Esophagus muscularis mucosa (tissue), 3 donors: ENCODE results near the gene PRSS3.

Source experiments
- POLR2A ChIP-seq: fragments of 450-650 bp; IDR thresholded peaks from one replicate; pipeline ENCODE4 v1.6.1; 2017; ENCODE audit warnings: antibody characterized with exemption, moderate library complexity, mild to moderate bottlenecking, low read depth
- TF ChIP-seq, protein P1 (sequence below), 3 experiments: fragments of 200-600 bp in 2 of 3; fragments of 450-650 bp in 1 of 3; sonication (generic) in 2 of 3; IDR thresholded peaks; one replicate each; pipeline ENCODE4 v1.5.1; 2017 to 2019; ENCODE audit warnings: antibody characterized with exemption in 3 of 3, mild to moderate bottlenecking in 2 of 3, moderate library complexity in 1 of 3

GRCh38 chr9:33782395-33783152, 12.8 kb upstream of the PRSS3 start:
- TF ChIP-seq, protein P1, sequence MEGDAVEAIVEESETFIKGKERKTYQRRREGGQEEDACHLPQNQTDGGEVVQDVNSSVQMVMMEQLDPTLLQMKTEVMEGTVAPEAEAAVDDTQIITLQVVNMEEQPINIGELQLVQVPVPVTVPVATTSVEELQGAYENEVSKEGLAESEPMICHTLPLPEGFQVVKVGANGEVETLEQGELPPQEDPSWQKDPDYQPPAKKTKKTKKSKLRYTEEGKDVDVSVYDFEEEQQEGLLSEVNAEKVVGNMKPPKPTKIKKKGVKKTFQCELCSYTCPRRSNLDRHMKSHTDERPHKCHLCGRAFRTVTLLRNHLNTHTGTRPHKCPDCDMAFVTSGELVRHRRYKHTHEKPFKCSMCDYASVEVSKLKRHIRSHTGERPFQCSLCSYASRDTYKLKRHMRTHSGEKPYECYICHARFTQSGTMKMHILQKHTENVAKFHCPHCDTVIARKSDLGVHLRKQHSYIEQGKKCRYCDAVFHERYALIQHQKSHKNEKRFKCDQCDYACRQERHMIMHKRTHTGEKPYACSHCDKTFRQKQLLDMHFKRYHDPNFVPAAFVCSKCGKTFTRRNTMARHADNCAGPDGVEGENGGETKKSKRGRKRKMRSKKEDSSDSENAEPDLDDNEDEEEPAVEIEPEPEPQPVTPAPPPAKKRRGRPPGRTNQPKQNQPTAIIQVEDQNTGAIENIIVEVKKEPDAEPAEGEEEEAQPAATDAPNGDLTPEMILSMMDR (IDR thresholded peaks at IDR 0.05), result no peak
- no peak for TF ChIP-seq POLR2A
